K562 (cell line): Measurements from ENCODE around the gene TLCD1. TPM values are rescaled to one million over a fixed set of nuclear protein-coding genes. Genes with fewer than 3 reads are reported as not detected.

Source experiments
- BCLAF1 ChIP-seq, 2 experiments: fragments of 450-650 bp in 1 of 2; IDR thresholded peaks; 2 replicates each; pipeline ENCODE4 v1.6.1; 2011 to 2017; ENCODE audit warnings: low read depth in 2 of 2, antibody characterized with exemption in 1 of 2, borderline replicate concordance in 1 of 2, low read length in 1 of 2, mild to moderate bottlenecking in 1 of 2, mixed read lengths in 1 of 2; ENCODE audit not compliant: control insufficient read depth in 1 of 2
- CBX2 ChIP-seq: fragments of 200-600 bp; sonication (generic); IDR thresholded peaks from one replicate; pipeline ENCODE4 v1.6.1; 2012; ENCODE audit warnings: mild to moderate bottlenecking, low read length, inconsistent platforms; ENCODE audit not compliant: insufficient read depth, poor library complexity, severe bottlenecking
- DMBX1 ChIP-seq: fragments of 250-450 bp; sonication (Bioruptor Pico); IDR thresholded peaks from 2 replicates; pipeline ENCODE4 v1.8.0; 2022; ENCODE audit warnings: inconsistent platforms, mild to moderate bottlenecking, moderate library complexity, borderline replicate concordance
- EGR1 ChIP-seq: fragments of 450-650 bp; conservative IDR thresholded peaks from 2 replicates; pipeline ENCODE4 v1.6.1; 2017; ENCODE audit warnings: mild to moderate bottlenecking
- ELF2 ChIP-seq: fragments of 250-450 bp; sonication (Bioruptor Pico); IDR thresholded peaks from 2 replicates; pipeline ENCODE4 v1.5.0; 2021; ENCODE audit warnings: mild to moderate bottlenecking
- HDGF ChIP-seq: fragments of 450-650 bp; IDR thresholded peaks from 2 replicates; pipeline ENCODE4 v1.6.1; 2016
- KDM1A ChIP-seq, 2 experiments: fragments of 450-650 bp; IDR thresholded peaks; 2 replicates each; pipeline ENCODE4 v1.6.1; 2016; ENCODE audit warnings: mild to moderate bottlenecking in 2 of 2
- LEF1 ChIP-seq: fragments of 450-650 bp; IDR thresholded peaks from 2 replicates; pipeline ENCODE4 v1.6.1; 2016; ENCODE audit warnings: mild to moderate bottlenecking
- PCBP1 ChIP-seq: fragments of 200-400 bp; formaldehyde crosslinking; IDR thresholded peaks from 2 replicates; pipeline ENCODE4 v1.6.1; 2018; ENCODE audit warnings: mild to moderate bottlenecking, low read depth, low read length; ENCODE audit not compliant: poor library complexity, severe bottlenecking
- POU5F1 ChIP-seq: fragments of 150-350 bp; IDR thresholded peaks from 2 replicates; pipeline ENCODE4 v1.6.1; 2014; ENCODE audit warnings: borderline replicate concordance, low read length, low read depth, mild to moderate bottlenecking; ENCODE audit not compliant: partially characterized antibody
- PRDM10 ChIP-seq: fragments of 450-650 bp; IDR thresholded peaks from 2 replicates; pipeline ENCODE4 v1.6.1; 2018; ENCODE audit not compliant: partially characterized antibody
- TCF7L2 ChIP-seq: fragments of 150-350 bp; IDR thresholded peaks from 2 replicates; pipeline ENCODE4 v1.6.1; 2016; ENCODE audit warnings: low read depth, mild to moderate bottlenecking, low read length, moderate library complexity
- YBX1 ChIP-seq: fragments of 450-650 bp; IDR thresholded peaks from 2 replicates; pipeline ENCODE4 v1.7.1; 2016; ENCODE audit warnings: mild to moderate bottlenecking
- ZBTB8A ChIP-seq: fragments of 450-650 bp; IDR thresholded peaks from 2 replicates; pipeline ENCODE4 v1.6.1; 2018; ENCODE audit warnings: mild to moderate bottlenecking, moderate library complexity; ENCODE audit not compliant: partially characterized antibody
- ZKSCAN8 ChIP-seq: fragments of 200-800 bp; sonication (Bioruptor generic); IDR thresholded peaks from 2 replicates; pipeline ENCODE4 v1.6.1; 2016; ENCODE audit warnings: missing genetic modification characterization, missing compliant biosample characterization
- ZNF584 ChIP-seq: fragments of 200-800 bp; sonication (Bioruptor generic); IDR thresholded peaks from 2 replicates; pipeline ENCODE4 v1.6.1; 2016; ENCODE audit warnings: low read depth, mild to moderate bottlenecking, missing genetic modification characterization, missing compliant biosample characterization
- ZNF76 ChIP-seq: fragments of 250-450 bp; sonication (Bioruptor Pico); IDR thresholded peaks from 2 replicates; pipeline ENCODE4 v1.4.0; 2020; ENCODE audit warnings: mild to moderate bottlenecking, moderate library complexity, borderline replicate concordance
- ZNF764 ChIP-seq: fragments of 250-450 bp; sonication (Bioruptor Pico); IDR thresholded peaks from 2 replicates; pipeline ENCODE4 v1.4.0; 2020; ENCODE audit warnings: low read depth, mild to moderate bottlenecking, moderate library complexity
- polyA plus RNA-seq, 8 experiments: library from polyadenylated mRNA; depleted of rRNA in 4 of 8; stranded (reverse) in 5 of 8; unstranded in 3 of 8; fragments of >200 nt; fragmentation: Nextera tagmentation in 2 of 8; fragmentation: Illumina TruSeq in 1 of 8; extraction: Ambion mirVana in 2 of 8; extraction: Trizol in 1 of 8; gene quantifications; 2 replicates each; pipeline versions ENCODE4 v1.2.1 to v1.2.3, GENCODE V29; 2011 to 2014; ENCODE audit warnings: inconsistent platforms in 1 of 8, missing spikeins in 1 of 8
- total RNA-seq, 7 experiments: library from RNA; depleted of rRNA in 6 of 7; stranded (reverse); fragments of >200 nt in 6 of 7; fragmentation: Illumina TruSeq in 2 of 7; extraction: Trizol in 2 of 7; gene quantifications; 2 replicates each; pipeline versions ENCODE4 v1.2.1 to v1.2.3, GENCODE V29; 2011 to 2021; ENCODE audit warnings: low replicate concordance in 1 of 7
- TF ChIP-seq, protein P1 (sequence below): IDR thresholded peaks from 2 replicates; pipeline ENCODE4 v1.6.1; 2016; ENCODE audit warnings: missing genetic modification characterization, missing compliant biosample characterization

TLCD1 gene
- total and polyA plus RNA-seq, 9 of the 15 experiments (the other 6 are each of a cell fraction or from before 2014, with no cell fraction given), result 6.8 to 37.7 (median 21.7) TPM

DNA sequence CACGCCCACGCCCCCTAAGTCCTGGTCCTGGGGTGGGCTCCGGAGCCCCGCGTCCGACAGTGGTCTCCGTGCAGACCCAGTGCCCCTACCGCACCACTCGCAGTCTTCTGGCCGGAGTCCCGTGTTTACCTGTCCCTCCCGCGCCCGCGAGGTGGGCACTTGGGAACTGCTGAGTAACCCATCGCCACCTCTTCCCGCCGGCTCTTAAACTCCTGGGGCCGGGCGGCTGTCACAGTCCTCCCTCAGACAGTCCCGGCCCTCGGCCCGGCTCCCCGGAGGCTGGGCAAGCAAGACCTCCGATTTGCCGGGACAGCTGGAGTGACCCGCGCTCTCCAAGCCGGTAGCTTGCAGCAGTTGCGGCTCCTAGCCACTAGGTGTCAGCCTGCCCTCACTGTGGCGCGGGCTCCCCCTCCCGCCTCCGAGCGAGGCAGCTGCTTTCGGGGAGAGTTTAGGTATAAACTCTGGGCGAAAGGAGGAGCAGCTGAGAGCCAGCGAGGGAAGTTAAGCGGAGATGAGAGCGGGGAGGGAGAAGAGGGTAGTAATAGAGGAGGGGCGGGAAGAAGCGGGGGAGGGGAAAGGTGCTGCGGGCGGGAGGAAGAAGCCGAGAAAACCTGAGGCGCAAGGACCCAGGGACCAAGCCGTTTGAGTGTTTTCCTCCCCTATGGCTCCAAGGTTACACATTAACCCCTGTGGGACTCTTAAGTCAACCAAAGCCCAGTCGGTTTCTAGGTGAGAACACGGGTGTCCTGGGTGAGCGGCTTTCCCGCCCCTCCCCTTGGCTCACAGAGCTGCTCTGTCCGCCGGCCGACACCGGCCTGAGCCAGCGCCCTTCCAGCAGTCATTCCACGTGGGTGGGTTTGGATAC is 826 bp upstream of the TLCD1 start (continued):
- TF ChIP-seq BCLAF1 (IDR thresholded peaks at IDR 0.05; ENCODE audit: borderline replicate concordance in 1 of 2, control insufficient read depth in 1 of 2, low read depth in 2 of 2, low read length in 1 of 2), result no peak
- no peak for TF ChIP-seq TCF7L2
- TF ChIP-seq POU5F1, result peak; percentile 3
- TF ChIP-seq ZNF584 (CRISPR knock-in tag), result no peak
- TF ChIP-seq ZNF76, result no peak
- TF ChIP-seq EGR1, result no peak
- TF ChIP-seq KDM1A (IDR thresholded peaks at IDR 0.05), result no peak
- TF ChIP-seq ZBTB8A, result no peak
- no peak for TF ChIP-seq ZNF764 (CRISPR knock-in tag)
- no peak for TF ChIP-seq DMBX1
- TF ChIP-seq YBX1, result no peak
- peak; percentile 73 for TF ChIP-seq LEF1
- TF ChIP-seq PCBP1, result peak; percentile 31
- no peak for TF ChIP-seq HDGF
- TF ChIP-seq, protein P1, sequence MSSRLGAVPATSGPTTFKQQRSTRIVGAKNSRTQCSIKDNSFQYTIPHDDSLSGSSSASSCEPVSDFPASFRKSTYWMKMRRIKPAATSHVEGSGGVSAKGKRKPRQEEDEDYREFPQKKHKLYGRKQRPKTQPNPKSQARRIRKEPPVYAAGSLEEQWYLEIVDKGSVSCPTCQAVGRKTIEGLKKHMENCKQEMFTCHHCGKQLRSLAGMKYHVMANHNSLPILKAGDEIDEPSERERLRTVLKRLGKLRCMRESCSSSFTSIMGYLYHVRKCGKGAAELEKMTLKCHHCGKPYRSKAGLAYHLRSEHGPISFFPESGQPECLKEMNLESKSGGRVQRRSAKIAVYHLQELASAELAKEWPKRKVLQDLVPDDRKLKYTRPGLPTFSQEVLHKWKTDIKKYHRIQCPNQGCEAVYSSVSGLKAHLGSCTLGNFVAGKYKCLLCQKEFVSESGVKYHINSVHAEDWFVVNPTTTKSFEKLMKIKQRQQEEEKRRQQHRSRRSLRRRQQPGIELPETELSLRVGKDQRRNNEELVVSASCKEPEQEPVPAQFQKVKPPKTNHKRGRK (tag), result no peak
- TF ChIP-seq PRDM10, result no peak
- TF ChIP-seq CBX2, result no peak
- TF ChIP-seq ELF2, result no peak
- no peak for TF ChIP-seq ZKSCAN8 (CRISPR knock-in tag)
